GM18498 (cell line): Measurements from ENCODE around the gene FNIP2.
"Not testable (repeated sequence)": the region's sequence is repeated elsewhere in the genome, so short reads cannot be mapped to it uniquely, and the experiment has no call there.

Experiments used
- ATAC-seq: cut with Tn5 transposase; IDR thresholded peaks from one replicate; pipeline ENCODE4 v1.9.1; 2021; ENCODE audit warnings: mild to moderate bottlenecking, moderate library complexity; ENCODE audit not compliant: unreplicated experiment

The FNIP2 gene

GRCh38 chr4:158948071-158948470, 179.2 kb downstream of the FNIP2 start:
- no peak for ATAC-seq

GRCh38 chr4:158949099-158949498, 180.3 kb downstream of the FNIP2 start:
- no peak for ATAC-seq

GRCh38 chr4:158952221-158952774, 183.5 kb downstream of the FNIP2 start:
- ATAC-seq, result not testable (repeated sequence)

DNA sequence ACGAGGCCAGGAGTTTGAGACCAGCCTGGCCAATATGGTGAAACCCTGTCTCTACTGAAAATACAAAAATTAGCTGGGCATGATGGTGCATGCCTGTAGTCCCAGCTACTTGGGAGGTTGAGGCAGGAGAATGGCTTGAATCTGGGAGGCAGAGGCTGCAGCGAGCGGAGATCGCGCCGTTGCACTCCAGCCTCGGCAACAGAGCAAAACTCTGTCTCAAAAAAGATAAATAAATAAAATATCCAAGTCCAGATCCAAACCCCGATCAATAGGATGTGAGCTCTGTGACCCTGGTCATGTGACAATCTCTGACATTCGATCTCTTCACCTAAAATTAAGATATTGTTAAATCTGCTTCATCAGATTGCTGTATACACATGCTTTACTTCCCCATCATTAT, 187.5 kb downstream of the FNIP2 start:
- not testable (repeated sequence) for ATAC-seq

DNA sequence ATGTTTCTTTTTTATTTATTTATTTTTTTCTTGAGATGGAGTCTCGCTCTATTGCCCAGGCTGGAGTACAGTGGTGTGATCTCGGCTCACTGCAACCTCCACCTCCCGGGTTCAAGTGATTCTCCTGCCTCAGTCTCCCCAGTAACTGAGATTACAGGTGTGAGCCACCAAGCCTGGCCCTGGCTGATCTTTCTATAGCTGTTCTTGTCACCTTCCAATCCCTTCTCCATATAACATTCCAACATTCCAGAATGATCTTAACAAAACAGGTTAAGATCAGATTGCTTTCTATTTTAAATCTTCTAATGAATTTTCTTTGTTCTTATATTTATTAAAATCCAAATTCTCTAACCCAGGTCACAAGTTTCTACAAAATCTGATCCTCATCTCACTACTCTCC, 188.1 kb downstream of the FNIP2 start:
- ATAC-seq, result not testable (repeated sequence)
